SK-N-SH treated with all-trans-retinoic acid at 6 μM for 48 hours (cell line): ENCODE data around the gene AUNIP.
A peak's percentile ranks its signal among the peaks of the same experiment; 100 is the strongest.

Experiments used
- ATAC-seq: fragments of 200-7000 bp; cut with Tn5 transposase; 3 replicates; pipeline ENCODE4 v1.9.1; 2020; ENCODE audit warnings: mild to moderate bottlenecking, moderate library complexity
- BACH2 ChIP-seq: fragments of 250-450 bp; sonication (Bioruptor Pico); IDR thresholded peaks from 2 replicates; pipeline ENCODE4 v1.9.0; 2021; ENCODE audit warnings: mild to moderate bottlenecking, borderline replicate concordance
- CSDC2 ChIP-seq: fragments of 250-450 bp; sonication (Bioruptor Pico); IDR thresholded peaks from 2 replicates; pipeline ENCODE4 v1.5.0; 2020; ENCODE audit warnings: mild to moderate bottlenecking, moderate library complexity
- ESRRG ChIP-seq: fragments of 250-450 bp; sonication (Bioruptor Pico); IDR thresholded peaks from 2 replicates; pipeline ENCODE4 v1.6.1; 2021; ENCODE audit warnings: mild to moderate bottlenecking
- ISL1 ChIP-seq: fragments of 250-450 bp; sonication (Bioruptor Pico); IDR thresholded peaks from 2 replicates; pipeline ENCODE4 v2.1.2; 2022; ENCODE audit warnings: mild to moderate bottlenecking, moderate library complexity
- OSR1 ChIP-seq: fragments of 250-450 bp; sonication (Bioruptor Pico); IDR thresholded peaks from 2 replicates; pipeline ENCODE4 v1.8.0; 2022; ENCODE audit warnings: moderate library complexity, mild to moderate bottlenecking, inconsistent platforms
- PATZ1 ChIP-seq: fragments of 250-450 bp; sonication (Bioruptor Pico); IDR thresholded peaks from 2 replicates; pipeline ENCODE4 v1.8.0; 2020; ENCODE audit warnings: mild to moderate bottlenecking, moderate library complexity, borderline replicate concordance
- POU6F1 ChIP-seq: fragments of 250-450 bp; sonication (Bioruptor Pico); IDR thresholded peaks from 2 replicates; pipeline ENCODE4 v1.8.0; 2021; ENCODE audit warnings: low read depth, mild to moderate bottlenecking, moderate library complexity, borderline replicate concordance
- PPARA ChIP-seq: fragments of 250-450 bp; sonication (Bioruptor Pico); IDR thresholded peaks from 2 replicates; pipeline ENCODE4 v1.5.0; 2020; ENCODE audit warnings: mild to moderate bottlenecking, borderline replicate concordance
- RARB ChIP-seq: fragments of 250-450 bp; sonication (Bioruptor Pico); IDR thresholded peaks from 2 replicates; pipeline ENCODE4 v1.8.0; 2021; ENCODE audit warnings: mild to moderate bottlenecking, moderate library complexity
- TCF4 ChIP-seq: fragments of 250-450 bp; sonication (Bioruptor Pico); IDR thresholded peaks from 2 replicates; pipeline ENCODE4 v1.8.0; 2021; ENCODE audit warnings: mild to moderate bottlenecking, moderate library complexity, borderline replicate concordance
- TOX ChIP-seq: fragments of 250-450 bp; sonication (Bioruptor Pico); IDR thresholded peaks from 2 replicates; pipeline ENCODE4 v1.8.0; 2021; ENCODE audit warnings: mild to moderate bottlenecking, moderate library complexity, borderline replicate concordance
- TSHZ2 ChIP-seq: fragments of 250-450 bp; sonication (Bioruptor Pico); IDR thresholded peaks from 2 replicates; pipeline ENCODE4 v1.5.0; 2020; ENCODE audit warnings: mild to moderate bottlenecking, moderate library complexity
- ZC3H10 ChIP-seq: fragments of 250-450 bp; sonication (Bioruptor Pico); IDR thresholded peaks from 2 replicates; pipeline ENCODE4 v1.5.1; 2021; ENCODE audit warnings: mild to moderate bottlenecking, moderate library complexity
- ZFP3 ChIP-seq: fragments of 250-450 bp; sonication (Bioruptor Pico); IDR thresholded peaks from 2 replicates; pipeline ENCODE4 v1.5.0; 2020; ENCODE audit warnings: mild to moderate bottlenecking, moderate library complexity
- ZFP30 ChIP-seq: fragments of 450-650 bp; formaldehyde crosslinking; IDR thresholded peaks from 2 replicates; pipeline ENCODE4 v1.5.0; 2022; ENCODE audit warnings: mild to moderate bottlenecking, moderate library complexity
- ZNF565 ChIP-seq: fragments of 450-650 bp; formaldehyde crosslinking; conservative IDR thresholded peaks from 2 replicates; pipeline ENCODE4 v1.5.0; 2020; ENCODE audit warnings: low read depth, mild to moderate bottlenecking, moderate library complexity
- ZNF70 ChIP-seq: fragments of 450-650 bp; formaldehyde crosslinking; IDR thresholded peaks from 2 replicates; pipeline ENCODE4 v1.5.0; 2020; ENCODE audit warnings: mild to moderate bottlenecking, moderate library complexity
- ZNF8 ChIP-seq: fragments of 450-650 bp; formaldehyde crosslinking; IDR thresholded peaks from 2 replicates; pipeline ENCODE4 v1.5.0; 2020; ENCODE audit warnings: mild to moderate bottlenecking, moderate library complexity

Gene AUNIP

GRCh38 chr1:25878690-25879089 is 19.4 kb upstream of the AUNIP start (continued):
- no peak for TF ChIP-seq PATZ1 (CRISPR knock-in tag)

GRCh38 chr1:25877155-25877554 is 17.9 kb upstream of the AUNIP start:
- ATAC-seq: no peak
- TF ChIP-seq POU6F1 (CRISPR knock-in tag): no peak
- no peak for TF ChIP-seq PATZ1 (CRISPR knock-in tag)
- TF ChIP-seq PPARA (CRISPR knock-in tag): no peak
- TF ChIP-seq ESRRG (CRISPR knock-in tag): no peak
- no peak for TF ChIP-seq ZFP30 (CRISPR knock-in tag)
- no peak for TF ChIP-seq ZNF565
- TF ChIP-seq ZFP3 (CRISPR knock-in tag): no peak
- no peak for TF ChIP-seq OSR1 (CRISPR knock-in tag)
- no peak for TF ChIP-seq TOX

GRCh38 chr1:25876693-25877077 is 17.4 kb upstream of the AUNIP start:
- TF ChIP-seq RARB (CRISPR knock-in tag): no peak
- TF ChIP-seq ISL1 (CRISPR knock-in tag): no peak
- no peak for TF ChIP-seq ZNF8
- no peak for TF ChIP-seq BACH2 (CRISPR knock-in tag)
- TF ChIP-seq OSR1 (CRISPR knock-in tag): no peak
- ATAC-seq: no peak

GRCh38 chr1:25875856-25876692 is 16.8 kb upstream of the AUNIP start:
- no peak for TF ChIP-seq ZC3H10 (CRISPR knock-in tag)
- no peak for TF ChIP-seq ZFP3 (CRISPR knock-in tag)
- no peak for TF ChIP-seq ISL1 (CRISPR knock-in tag)
- TF ChIP-seq OSR1 (CRISPR knock-in tag): no peak
- no peak for TF ChIP-seq ZNF8
- no peak for TF ChIP-seq PPARA (CRISPR knock-in tag)
- no peak for TF ChIP-seq TCF4 (CRISPR knock-in tag)
- TF ChIP-seq ESRRG (CRISPR knock-in tag): no peak
- no peak for TF ChIP-seq TSHZ2
- TF ChIP-seq ZNF70 (CRISPR knock-in tag): no peak
- TF ChIP-seq POU6F1 (CRISPR knock-in tag): no peak
- TF ChIP-seq ZFP30 (CRISPR knock-in tag): no peak
- TF ChIP-seq CSDC2: no peak
- TF ChIP-seq PATZ1 (CRISPR knock-in tag): no peak
- no peak for TF ChIP-seq ZNF565
- ATAC-seq: peak; percentile 54
